Activated CD4-positive, alpha-beta T cell treated with anti-CD3 and anti-CD28 coated beads for 4 hours (primary cell): ENCODE data around the gene HSD17B11.
"Not testable (repeated sequence)": the region's sequence is repeated elsewhere in the genome, so short reads cannot be mapped to it uniquely, and the experiment has no call there.

Experiments used
- DNase-seq, 2 donors: peaks; one replicate each; pipeline ENCODE4 v3.0.0-alpha.2; 2020

The HSD17B11 gene, protein sequence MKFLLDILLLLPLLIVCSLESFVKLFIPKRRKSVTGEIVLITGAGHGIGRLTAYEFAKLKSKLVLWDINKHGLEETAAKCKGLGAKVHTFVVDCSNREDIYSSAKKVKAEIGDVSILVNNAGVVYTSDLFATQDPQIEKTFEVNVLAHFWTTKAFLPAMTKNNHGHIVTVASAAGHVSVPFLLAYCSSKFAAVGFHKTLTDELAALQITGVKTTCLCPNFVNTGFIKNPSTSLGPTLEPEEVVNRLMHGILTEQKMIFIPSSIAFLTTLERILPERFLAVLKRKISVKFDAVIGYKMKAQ

DNA sequence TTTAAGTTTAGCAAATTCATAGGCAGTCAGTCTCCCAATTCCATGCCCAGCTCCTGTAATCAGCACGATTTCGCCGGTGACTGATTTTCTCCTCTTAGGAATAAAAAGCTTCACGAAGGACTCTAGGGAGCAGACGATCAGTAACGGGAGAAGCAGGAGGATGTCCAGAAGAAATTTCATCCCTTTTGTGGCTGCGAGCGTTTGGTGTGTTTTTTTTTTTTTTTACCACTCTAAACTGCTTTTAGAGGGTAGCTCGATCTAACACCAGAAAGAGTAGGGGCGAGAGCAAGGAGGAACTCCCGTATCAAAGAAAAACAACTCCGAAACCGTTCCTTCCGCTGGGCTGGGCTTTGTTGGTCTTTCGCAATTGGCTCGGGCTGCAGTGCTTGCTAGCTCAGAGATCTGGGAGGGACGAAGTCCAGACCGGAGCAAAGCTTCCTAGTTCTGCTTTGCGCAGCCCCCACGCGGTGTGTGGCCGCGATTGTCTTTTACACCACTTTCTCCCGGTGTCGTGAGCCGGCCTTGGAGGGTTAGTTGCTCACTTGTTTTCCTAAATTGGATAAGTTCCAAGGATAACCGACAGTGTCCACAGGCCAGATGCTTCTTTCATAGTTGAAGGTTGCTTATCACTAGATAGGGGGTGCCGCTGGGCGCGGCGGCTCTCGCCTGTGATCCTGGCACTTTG is at the start of gene HSD17B11:
Gene HSD17B11, minus strand, starts transcription at position 298 of the 685 bp plus-strand sequence. Its CDS starts 118 bp downstream, at position 180.
- DNase-seq = peak; percentile 73

- no peak for DNase-seq
Measured at GRCh38 chr4:87433342-87433741, 42.4 kb upstream of the HSD17B11 start.

GRCh38 chr4:87430038-87430437 is 39.0 kb upstream of the HSD17B11 start:
- no peak for DNase-seq

- no peak for DNase-seq
Measured at GRCh38 chr4:87428979-87429378, 38.0 kb upstream of the HSD17B11 start.

- no peak for DNase-seq
Measured at GRCh38 chr4:87427518-87427868, 36.5 kb upstream of the HSD17B11 start.

DNA sequence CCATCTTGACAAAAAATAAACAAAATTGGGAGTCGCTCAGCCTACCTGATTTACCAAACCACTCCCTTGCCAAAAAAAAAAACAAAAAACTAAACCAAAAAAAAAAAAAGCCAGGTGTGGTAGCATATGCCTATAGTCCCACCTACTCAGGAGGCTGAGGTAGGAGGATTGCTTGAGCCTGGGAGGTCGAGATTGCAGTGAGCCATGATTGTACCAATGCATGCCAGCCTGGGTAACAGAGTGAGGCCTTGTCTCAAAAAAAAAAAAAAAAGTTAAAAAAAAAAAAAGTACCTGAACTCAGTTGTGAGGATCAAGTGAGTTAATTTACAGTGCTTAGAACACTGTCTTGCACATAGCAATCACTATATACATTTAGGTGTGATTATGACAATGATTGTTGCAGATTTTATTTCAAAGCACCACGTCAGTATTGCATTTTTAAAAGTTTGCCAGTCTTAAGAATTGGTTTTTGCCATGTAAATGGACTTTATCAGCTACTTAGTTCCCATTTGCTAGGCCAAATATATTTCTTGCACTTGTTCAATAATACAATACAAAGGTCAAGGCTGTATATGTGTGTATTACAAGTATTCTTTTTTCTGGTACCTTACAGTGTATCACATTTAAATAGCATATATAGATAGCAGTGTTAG is 36.0 kb upstream of the HSD17B11 start:
- no peak for DNase-seq

GRCh38 chr4:87425711-87426110 is 34.7 kb upstream of the HSD17B11 start:
- no peak for DNase-seq

GRCh38 chr4:87424099-87424543 is 33.1 kb upstream of the HSD17B11 start:
- DNase-seq = not testable (repeated sequence)

- no peak for DNase-seq
Measured at GRCh38 chr4:87423317-87424098, 32.5 kb upstream of the HSD17B11 start.

DNA sequence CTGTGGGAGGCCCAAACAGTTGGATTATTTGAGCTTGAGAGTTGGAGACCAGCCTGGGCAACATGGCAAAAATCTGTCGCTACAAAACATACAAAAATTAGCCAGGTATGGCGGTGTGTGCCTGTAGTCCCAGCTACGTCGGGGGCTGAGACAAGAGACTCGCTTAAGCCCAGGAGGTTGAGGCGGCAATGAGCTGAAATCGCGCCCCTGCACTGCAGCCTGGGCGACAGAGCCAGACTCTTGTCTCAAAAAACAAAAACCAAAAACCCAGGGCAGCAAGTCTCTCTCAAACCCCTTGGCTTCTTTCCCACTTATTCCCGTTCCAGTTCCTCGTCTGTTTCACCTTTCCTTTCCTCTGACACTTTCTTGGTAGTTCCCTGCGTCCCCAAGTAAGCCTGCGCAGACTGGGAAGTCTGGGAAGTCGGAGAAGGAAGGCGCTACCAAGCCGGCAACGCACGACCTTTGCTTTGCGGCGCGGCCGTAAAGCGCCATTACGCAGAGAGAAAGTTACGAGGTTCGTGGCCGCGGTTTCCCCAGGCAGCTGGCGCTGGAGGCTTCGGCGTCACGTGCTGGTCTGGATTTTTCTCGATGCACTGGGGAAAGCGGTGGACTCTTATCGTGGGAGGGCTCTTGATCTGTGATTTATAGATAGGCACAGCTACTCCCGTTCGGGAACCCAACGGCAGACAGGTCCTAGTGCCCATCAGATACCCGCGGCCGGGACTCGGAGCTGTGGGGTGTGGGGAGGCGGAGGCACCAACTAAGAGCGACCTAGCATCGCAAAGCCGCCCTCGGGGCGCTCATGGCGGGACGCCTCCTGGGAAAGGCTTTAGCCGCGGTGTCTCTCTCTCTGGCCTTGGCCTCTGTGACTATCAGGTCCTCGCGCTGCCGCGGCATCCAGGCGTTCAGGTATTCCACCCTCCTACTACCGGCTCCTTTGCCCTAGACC is 31.4 kb upstream of the HSD17B11 start, which contains the start of gene NUDT9:
Gene NUDT9, plus strand, starts transcription at position 470 of the 949 bp plus-strand sequence. Its CDS starts 333 bp downstream, at position 803.
- peak; percentile 78 to 81 for DNase-seq

DNA sequence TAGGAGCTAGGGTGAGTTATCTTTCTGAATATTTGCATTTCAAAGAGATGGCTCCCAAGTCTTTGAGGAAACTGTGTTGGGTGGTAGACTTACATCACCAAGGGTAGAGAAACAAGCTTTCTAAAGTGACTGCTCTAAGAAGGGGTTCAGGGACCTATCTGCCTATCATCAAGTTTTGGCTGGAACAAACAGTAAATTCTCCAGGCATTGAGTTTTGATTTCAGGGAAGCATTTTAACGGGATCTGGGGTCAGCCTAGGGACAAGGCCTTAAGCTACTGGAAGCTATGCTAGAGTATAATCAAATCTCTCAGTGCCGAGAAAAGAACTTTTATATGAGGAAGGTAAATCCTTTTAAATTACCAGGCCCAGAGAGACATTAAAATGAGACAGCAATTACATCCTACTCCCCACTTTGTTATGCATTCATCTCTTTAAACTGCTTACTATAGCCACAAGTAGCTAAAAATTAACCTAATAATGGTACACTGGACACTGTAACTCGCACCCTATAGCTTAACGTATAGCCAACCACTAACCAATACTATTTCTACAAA is 29.4 kb upstream of the HSD17B11 start:
- no peak for DNase-seq

- DNase-seq = no peak
Measured at GRCh38 chr4:87419578-87420249, 28.7 kb upstream of the HSD17B11 start.

DNA sequence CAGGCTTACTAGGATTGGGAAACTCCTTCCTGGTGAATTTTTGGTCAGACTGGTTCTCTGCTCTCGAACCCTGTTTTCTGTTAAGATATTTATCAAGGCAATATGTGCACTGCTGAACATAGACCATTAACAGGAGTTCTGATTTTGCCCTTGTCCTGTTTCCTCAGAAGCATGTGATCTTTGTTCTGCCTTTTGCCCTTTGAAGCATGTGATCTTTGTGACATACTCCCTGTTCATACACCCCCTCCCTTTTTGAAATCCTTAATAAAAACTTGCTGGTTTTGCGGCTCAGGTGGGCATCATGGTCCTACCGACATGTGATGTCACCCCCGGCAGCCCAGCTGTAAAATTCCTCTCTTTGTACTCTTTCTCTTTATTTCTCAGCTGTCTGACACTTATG is 27.4 kb upstream of the HSD17B11 start:
- DNase-seq = not testable (repeated sequence)

- DNase-seq = no peak
Measured at GRCh38 chr4:87416965-87417364, 26.0 kb upstream of the HSD17B11 start.

DNA sequence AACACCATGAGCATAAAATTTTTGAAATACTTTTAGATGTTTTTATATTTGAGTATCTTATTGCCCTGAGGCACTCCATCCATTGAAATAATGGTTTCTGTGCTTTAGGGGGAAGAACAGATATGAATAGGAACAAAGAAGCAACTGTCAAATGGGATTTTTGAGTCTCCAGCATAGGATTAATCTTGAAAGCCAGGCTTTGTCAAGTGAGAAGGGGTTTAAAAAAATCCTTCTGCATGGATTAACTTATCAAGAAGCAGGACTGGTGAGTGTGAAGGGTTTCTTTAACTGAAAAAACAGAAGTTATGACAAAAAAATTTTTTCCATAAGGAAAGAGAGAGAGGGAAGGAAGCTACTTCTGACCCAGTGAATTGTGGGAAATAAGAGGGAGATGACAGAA is 23.8 kb upstream of the HSD17B11 start:
- no peak for DNase-seq

GRCh38 chr4:87410679-87411078 is 19.7 kb upstream of the HSD17B11 start:
- no peak for DNase-seq

GRCh38 chr4:87410157-87410556 is 19.2 kb upstream of the HSD17B11 start:
- DNase-seq = no peak

GRCh38 chr4:87409420-87409939 is 18.5 kb upstream of the HSD17B11 start:
- DNase-seq = no peak

- DNase-seq = not testable (repeated sequence)
Measured at GRCh38 chr4:87406902-87407301, 15.9 kb upstream of the HSD17B11 start.

- no peak for DNase-seq
Measured at GRCh38 chr4:87406462-87406861, 15.5 kb upstream of the HSD17B11 start.
